Thyroid gland (tissue), 4 donors: ENCODE measurements around the gene GYPE.
"Not testable (repeated sequence)": the region's sequence is repeated elsewhere in the genome, so short reads cannot be mapped to it uniquely, and the experiment has no call there.

Experiments
- CTCF ChIP-seq, 6 experiments: fragments of 200-600 bp in 3 of 6; fragments of 450-650 bp in 3 of 6; sonication (generic) in 3 of 6; IDR thresholded peaks; one replicate each; pipeline ENCODE4 v1.5.1; 2016 to 2019; ENCODE audit warnings: antibody characterized with exemption in 6 of 6, mild to moderate bottlenecking in 2 of 6, inconsistent platforms in 1 of 6, moderate library complexity in 1 of 6
- POLR2A ChIP-seq, 2 donors: fragments of 450-650 bp; IDR thresholded peaks; one replicate each; pipeline ENCODE4 v1.6.1; 2017; ENCODE audit warnings: antibody characterized with exemption in 2 of 2, mild to moderate bottlenecking in 2 of 2, moderate library complexity in 1 of 2

- not testable (repeated sequence) for TF ChIP-seq POLR2A, CTCF (IDR thresholded peaks at IDR 0.05)
These were observed 20.4 kb downstream of the GYPE start for GRCh38 chr4:143884965-143885364.
